B cell (primary cell): ENCODE results near the gene WDR70.

Source experiments
- EZH2 ChIP-seq: IDR thresholded peaks from 2 replicates; pipeline ENCODE4 v1.6.1; 2012; ENCODE audit warnings: borderline replicate concordance, low read depth, mild to moderate bottlenecking, moderate library complexity, low read length; ENCODE audit not compliant: insufficient read depth, poor library complexity, severe bottlenecking
- TF ChIP-seq, protein P1 (sequence below): fragments of 200-600 bp; IDR thresholded peaks from one replicate; pipeline ENCODE4 v1.8.0; 2022; ENCODE audit warnings: antibody characterized with exemption, mild to moderate bottlenecking

DNA sequence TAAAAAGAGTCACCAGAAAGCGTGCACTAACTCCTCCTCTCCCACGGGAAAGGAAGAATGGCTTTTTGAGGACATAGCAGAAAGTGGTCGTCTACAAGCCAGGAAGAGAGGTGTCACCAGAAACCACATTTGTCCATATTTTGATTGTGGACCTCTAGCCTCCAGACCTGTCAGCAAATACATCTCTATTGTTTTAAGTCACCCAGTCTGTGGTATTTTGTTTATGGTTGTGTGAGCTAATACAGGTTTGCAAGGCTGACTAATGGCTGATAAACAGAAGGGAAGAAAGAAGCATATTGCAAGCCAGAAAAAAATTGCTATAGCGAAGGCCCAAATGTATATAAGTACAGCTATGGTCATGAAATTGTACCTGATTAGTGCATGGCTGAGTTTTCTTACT is 21.4 kb downstream of the WDR70 start:
- TF ChIP-seq, protein P1, sequence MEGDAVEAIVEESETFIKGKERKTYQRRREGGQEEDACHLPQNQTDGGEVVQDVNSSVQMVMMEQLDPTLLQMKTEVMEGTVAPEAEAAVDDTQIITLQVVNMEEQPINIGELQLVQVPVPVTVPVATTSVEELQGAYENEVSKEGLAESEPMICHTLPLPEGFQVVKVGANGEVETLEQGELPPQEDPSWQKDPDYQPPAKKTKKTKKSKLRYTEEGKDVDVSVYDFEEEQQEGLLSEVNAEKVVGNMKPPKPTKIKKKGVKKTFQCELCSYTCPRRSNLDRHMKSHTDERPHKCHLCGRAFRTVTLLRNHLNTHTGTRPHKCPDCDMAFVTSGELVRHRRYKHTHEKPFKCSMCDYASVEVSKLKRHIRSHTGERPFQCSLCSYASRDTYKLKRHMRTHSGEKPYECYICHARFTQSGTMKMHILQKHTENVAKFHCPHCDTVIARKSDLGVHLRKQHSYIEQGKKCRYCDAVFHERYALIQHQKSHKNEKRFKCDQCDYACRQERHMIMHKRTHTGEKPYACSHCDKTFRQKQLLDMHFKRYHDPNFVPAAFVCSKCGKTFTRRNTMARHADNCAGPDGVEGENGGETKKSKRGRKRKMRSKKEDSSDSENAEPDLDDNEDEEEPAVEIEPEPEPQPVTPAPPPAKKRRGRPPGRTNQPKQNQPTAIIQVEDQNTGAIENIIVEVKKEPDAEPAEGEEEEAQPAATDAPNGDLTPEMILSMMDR = no peak
- no peak for TF ChIP-seq EZH2
